NCI-H1930 (cell line): ENCODE measurements around the gene CDH4.
"Not testable (repeated sequence)": the region's sequence is repeated elsewhere in the genome, so short reads cannot be mapped to it uniquely, and the experiment has no call there.

ENCODE experiments used
- DNase-seq, 2 experiments: peaks; one replicate each; lab custom pipeline; 2025; lab: John Stamatoyannopoulos, UW

CDH4 gene

GRCh38 chr20:61253640-61254511 lies 1.8 kb downstream of the CDH4 start:
- no peak for DNase-seq

GRCh38 chr20:61254881-61255626 lies 3.0 kb downstream of the CDH4 start:
- DNase-seq, result no peak

- DNase-seq, result no peak
Observed at GRCh38 chr20:61256365-61256764, 4.3 kb downstream of the CDH4 start.

GRCh38 chr20:61256824-61257223 lies 4.8 kb downstream of the CDH4 start:
- no peak for DNase-seq

- no peak for DNase-seq
Observed at GRCh38 chr20:61257611-61258010, 5.5 kb downstream of the CDH4 start.

GRCh38 chr20:61259741-61260140 lies 7.7 kb downstream of the CDH4 start:
- no peak for DNase-seq

GRCh38 chr20:61260905-61261304 lies 8.8 kb downstream of the CDH4 start:
- no peak for DNase-seq

GRCh38 chr20:61262036-61262435 lies 10.0 kb downstream of the CDH4 start:
- no peak for DNase-seq

GRCh38 chr20:61262514-61262913 lies 10.5 kb downstream of the CDH4 start:
- no peak for DNase-seq

- no peak for DNase-seq
Observed at GRCh38 chr20:61263084-61263695, 11.1 kb downstream of the CDH4 start.

GRCh38 chr20:61263938-61264337 lies 11.9 kb downstream of the CDH4 start:
- no peak for DNase-seq

GRCh38 chr20:61267241-61267640 lies 15.2 kb downstream of the CDH4 start:
- no peak for DNase-seq

GRCh38 chr20:61268024-61268423 lies 16.0 kb downstream of the CDH4 start:
- no peak for DNase-seq

- DNase-seq, result no peak
Observed at GRCh38 chr20:61271312-61272231, 19.5 kb downstream of the CDH4 start.

GRCh38 chr20:61273024-61273423 lies 21.0 kb downstream of the CDH4 start:
- DNase-seq, result not testable (repeated sequence)

GRCh38 chr20:61273666-61274065 lies 21.6 kb downstream of the CDH4 start:
- not testable (repeated sequence) for DNase-seq

- no peak for DNase-seq
Observed at GRCh38 chr20:61274326-61274725, 22.3 kb downstream of the CDH4 start.

- DNase-seq, result no peak
Observed at GRCh38 chr20:61278296-61278695, 26.2 kb downstream of the CDH4 start.

- DNase-seq, result no peak
Observed at GRCh38 chr20:61279621-61280150, 27.6 kb downstream of the CDH4 start.

GRCh38 chr20:61280217-61280980 lies 28.3 kb downstream of the CDH4 start:
- DNase-seq, result no peak
